Epithelial cell of prostate (primary cell): ENCODE data around the gene LRBA.

Experiments
- DNase-seq: peaks from one replicate; pipeline ENCODE4 v3.0.0-alpha.2; 2011; ENCODE audit warnings: low read depth, low spot score
- H3K27ac ChIP-seq: fragments of 450-650 bp; 2 replicates; pipeline ENCODE4 v1.5.1; 2017; ENCODE audit warnings: mild to moderate bottlenecking

Gene LRBA

DNA sequence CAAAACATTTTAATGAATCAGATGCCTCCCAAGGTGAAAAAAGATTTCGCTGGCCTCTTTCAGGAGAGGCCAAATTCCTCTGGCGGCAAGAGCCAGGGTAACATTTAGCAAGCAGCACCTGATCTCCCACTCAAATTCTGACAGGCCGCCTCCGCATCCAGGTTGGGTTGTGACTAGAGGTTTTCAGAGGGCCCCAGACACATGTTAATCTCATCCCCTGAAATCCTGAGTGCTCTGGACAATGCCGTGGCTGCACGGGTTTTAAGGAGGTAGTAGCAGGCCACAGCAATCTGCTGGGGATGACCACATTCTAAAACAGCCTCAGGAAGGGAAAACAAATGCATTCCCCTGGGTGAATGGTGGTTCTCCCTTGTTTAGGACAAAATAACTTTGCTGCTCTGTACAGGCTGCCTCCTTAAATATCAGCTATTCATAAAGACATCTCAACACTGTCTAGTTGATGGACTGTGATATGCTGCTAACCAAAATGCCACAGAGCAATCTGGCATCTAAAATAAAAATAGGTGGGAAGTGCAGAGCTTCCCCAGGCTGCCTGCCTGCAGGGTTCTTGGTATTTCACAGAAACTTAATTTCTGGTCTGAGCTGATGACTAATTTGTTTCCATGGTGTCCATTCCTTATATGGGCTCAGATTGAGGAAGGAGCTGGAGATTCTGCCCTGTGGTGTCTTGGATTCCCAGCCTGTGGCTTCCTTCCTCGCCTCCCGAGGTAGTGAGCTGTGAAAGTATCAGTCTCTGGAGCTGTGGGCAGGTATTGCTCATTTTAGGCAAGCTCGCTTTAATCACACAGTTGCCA, 734.8 kb downstream of the LRBA start:
- H3K27ac ChIP-seq: no peak overlapping the region
- peak; percentile 63 for DNase-seq

DNA sequence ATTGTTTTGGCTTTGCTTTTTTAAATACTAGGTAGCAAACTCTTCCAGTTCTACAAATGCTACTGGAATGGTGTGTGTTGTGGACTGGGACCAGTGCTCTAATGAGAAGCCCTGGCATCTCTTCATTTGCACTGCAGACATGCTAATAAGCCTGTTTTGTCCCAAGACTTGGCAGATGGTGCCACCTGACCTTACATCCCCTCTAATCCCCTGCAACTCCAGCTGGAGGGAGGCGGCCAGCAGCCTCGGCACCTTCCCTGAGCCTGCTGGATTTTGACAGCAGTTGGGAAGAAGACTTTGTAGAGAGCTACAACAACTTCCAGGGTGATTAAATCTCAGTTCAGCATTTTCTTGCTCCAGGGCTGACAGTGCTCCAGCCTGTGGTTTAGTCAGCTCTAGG, 736.9 kb downstream of the LRBA start:
- DNase-seq: no peak
- no peak overlapping the region for H3K27ac ChIP-seq

- no peak overlapping the region for H3K27ac ChIP-seq
- no peak for DNase-seq
Measured at GRCh38 chr4:150268444-150268843, 746.6 kb downstream of the LRBA start.

GRCh38 chr4:150265806-150266205, 749.3 kb downstream of the LRBA start:
- no peak for DNase-seq

DNA sequence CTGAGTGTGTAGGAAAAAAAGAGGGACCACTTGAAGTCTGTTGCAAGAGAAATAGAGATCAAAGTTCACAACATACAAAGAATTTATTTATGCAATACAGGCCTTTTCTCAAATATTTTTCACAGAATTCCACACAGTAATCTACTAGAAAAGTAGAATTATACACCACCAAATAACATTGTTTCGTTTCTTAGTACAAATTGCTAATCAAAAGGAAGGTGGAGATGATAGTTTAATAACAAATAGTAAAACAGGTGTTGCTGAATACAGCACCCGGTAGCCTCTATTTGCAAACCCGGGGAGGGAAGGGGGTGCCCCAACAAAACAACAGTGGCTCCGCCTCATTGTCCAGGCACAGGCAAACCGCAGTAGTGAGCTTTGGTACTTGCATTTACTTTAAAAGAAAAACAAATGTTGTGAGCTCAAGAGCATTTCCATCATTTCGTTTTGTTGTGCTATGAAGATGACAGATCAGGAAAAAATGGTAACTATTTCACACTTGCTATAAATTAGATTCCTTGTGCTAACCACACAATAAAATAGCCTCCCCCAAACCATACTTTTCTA, 750.4 kb downstream of the LRBA start:
- H3K27ac ChIP-seq: no peak overlapping the region
- DNase-seq: no peak

More at GRCh38 chr4:150265806-150266205, 749.3 kb downstream of the LRBA start:
- H3K27ac ChIP-seq: no peak overlapping the region

- no peak for DNase-seq
- no peak overlapping the region for H3K27ac ChIP-seq
Measured at GRCh38 chr4:150262611-150263010, 752.5 kb downstream of the LRBA start.

DNA sequence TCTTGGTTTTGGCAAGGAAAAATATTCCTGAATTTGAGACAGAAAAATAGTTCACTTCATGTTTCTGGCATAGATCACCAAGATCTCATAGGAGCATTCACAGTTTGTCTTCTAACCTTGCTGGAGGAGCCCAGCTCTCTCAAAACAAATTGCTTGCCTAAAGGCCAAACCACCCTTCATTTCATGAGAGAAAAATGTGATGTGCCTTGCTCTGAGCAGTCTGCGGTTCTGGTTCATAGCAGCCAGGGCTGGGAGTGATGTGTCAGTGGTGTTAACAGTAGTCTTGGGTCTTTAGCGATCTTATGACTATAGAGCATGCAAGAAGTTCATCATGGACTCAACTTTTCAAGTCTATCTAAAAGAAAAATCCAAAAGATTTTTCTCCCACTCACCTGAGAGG, 753.5 kb downstream of the LRBA start:
- DNase-seq: no peak

DNA sequence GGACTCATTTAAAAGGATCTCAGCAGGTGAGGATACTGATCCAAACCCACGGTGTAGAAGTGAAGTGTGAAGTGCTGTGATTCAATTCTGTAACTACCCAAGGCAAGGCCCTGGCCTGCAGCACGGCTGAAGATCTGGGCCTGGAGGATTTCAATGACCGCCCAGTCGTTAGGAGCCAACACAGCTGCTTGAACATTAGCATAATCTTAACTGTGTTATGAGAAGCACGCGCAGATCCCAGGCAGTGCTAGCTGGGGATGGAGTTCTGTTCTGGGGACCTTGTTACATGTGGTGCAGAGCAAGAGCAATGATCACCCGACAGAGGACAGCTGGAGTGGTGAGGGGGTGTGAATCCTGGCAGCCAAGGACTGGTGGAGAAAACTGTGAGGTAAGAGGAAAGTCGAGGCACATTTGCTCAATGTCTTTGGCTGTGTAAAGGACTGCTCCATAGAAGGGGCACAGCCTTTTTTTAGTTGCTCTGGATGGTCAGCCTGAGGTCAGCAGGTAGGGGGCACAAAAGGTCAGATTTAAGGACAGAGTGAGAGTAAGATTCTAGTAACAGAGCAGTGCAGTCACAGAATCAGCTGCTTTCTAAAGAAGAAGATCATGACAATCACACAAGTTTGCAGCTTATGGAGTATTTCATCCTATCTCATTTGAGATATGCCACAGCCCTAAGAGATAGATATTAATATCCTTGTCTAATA, 755.1 kb downstream of the LRBA start:
- no peak overlapping the region for H3K27ac ChIP-seq
- DNase-seq: no peak

More for the DNA sequence above, 753.5 kb downstream of the LRBA start:
- H3K27ac ChIP-seq: no peak overlapping the region

DNA sequence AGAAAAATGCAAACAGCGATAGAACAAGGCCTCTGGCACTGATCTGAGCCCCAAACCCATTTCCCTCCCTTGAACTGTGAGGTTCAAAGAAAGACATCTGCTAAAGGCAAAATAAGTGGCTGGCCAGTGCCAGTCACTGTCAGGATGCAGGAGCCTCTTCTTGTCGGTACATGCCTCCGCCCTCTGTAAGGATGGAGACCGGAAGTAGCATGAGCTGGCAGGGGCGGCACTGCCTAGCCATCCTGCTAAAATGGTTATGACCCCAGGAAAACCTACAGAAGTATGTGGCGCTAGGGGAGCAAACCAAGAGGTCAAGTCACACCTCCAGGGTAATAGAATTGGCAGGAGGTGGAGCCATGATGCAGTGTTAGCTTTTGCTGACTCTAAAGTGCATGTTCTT, 756.5 kb downstream of the LRBA start:
- DNase-seq: peak; percentile 18
- peak overlapping the region; percentile 27 for H3K27ac ChIP-seq

GRCh38 chr4:150256841-150257730, 758.0 kb downstream of the LRBA start:
- DNase-seq: peak; percentile 67
- peak overlapping the region; percentile 11 for H3K27ac ChIP-seq

GRCh38 chr4:150256225-150256620, 758.9 kb downstream of the LRBA start:
- no peak overlapping the region for H3K27ac ChIP-seq
- no peak for DNase-seq

GRCh38 chr4:150255610-150256224, 759.4 kb downstream of the LRBA start:
- DNase-seq: no peak
- no peak overlapping the region for H3K27ac ChIP-seq

GRCh38 chr4:150253965-150254630, 761.0 kb downstream of the LRBA start:
- no peak overlapping the region for H3K27ac ChIP-seq
- DNase-seq: no peak

DNA sequence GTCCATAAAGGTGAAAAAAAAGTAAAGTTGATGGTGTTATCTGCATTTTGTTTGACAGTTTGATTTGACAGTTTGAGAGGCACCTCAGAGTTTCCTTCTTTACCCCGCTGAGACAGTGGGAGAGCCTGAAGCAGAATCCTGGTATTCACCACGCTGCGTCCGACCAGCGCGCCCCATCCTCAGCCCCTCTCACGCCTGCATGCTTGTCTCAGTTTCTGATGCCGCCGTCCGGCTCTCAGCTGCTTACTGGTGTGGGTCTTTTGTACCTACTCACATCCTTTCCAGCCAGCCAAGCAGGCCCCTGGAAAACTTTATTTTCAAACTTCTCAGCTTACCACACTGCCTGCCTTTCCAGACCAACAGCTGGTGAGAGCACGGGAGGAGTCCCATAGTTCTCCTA, 761.7 kb downstream of the LRBA start:
- no peak overlapping the region for H3K27ac ChIP-seq
- no peak for DNase-seq

DNA sequence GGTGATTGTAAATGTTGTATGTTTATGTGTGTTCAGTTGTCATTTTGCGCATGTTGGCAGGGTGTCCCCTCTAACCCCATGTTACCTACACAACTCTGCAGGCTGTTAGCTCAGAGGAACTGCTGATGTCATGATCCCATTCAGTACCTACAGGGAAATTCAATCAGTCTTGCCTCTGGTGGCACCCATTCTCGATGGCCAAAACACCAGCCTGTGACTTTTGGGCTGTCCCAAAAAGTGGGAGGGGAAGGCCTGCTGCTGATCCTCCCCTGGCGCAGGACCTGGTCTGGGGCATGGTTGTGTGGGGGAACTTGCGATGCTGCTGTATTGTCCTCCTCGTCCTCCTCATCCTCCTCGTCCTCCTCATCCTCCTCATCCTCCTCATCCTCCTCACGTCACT, 762.3 kb downstream of the LRBA start:
- no peak overlapping the region for H3K27ac ChIP-seq

DNA sequence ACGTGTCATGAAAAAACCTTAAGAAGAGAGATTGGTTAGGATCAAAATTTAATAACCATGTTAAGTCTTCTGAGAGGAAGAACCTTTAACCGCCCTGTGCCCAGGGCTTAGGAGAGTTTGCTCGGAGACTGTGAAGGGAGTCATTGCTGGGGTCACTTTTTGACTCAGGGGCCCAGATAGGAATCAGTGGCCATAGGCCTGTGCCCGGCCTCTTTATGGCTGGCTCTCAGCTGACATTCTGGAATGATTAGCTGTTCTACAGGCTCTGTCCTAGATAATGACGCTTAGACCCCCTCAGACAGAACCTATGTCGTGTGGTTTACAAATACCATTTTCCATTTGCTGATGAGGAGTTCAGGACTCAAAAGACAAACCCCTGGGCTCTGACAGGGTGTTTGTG, 762.8 kb downstream of the LRBA start:
- H3K27ac ChIP-seq: no peak overlapping the region

More for the DNA sequence above, 762.3 kb downstream of the LRBA start:
- DNase-seq: no peak

DNA sequence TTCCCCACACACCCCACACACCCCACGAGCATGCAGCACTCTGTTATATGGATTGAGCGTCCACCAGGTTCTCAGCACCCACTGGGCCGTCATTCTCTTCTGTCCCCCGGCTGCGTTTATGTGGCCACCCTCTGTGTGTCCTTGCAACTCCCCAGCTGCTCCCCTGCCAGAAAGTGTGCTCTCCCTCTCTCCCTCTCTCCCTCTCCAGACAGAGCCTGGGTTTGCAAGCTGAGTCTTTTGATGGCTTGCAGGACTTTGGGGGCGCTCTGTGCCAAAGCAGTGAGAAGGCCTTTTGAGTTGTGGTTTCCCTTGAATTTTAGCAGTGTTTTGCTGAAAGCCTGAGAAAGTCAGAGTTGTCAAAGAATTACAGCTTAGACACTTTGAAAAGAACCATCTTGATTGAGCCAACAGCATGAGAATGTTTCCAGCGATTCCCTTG, 763.3 kb downstream of the LRBA start:
- DNase-seq: no peak
- H3K27ac ChIP-seq: no peak overlapping the region

More for the DNA sequence above, 762.8 kb downstream of the LRBA start:
- no peak for DNase-seq

DNA sequence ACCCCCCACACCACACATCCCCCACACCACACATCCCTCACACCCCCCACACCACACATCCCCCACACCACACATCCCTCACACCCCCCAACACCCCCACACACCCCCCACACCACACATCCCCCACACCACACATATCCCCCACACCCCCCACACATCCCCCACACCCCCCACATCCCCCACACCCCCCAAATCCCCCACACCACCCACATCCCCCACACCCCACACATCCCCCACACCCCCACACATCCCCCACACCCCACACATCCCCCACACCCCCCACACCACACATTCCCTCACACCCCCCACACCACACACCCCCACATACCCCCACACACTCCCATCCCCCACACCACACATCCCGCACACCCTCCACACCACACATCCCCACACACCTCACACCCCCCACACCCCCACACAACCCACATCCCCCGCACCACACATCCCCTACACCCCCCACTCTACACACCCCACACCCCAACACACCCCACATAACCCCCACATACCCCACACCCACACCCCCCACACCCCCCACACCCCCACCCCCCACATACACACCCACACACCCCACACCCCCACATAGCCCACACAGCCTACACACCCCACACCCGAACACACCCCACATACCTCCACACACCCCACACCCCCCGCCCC, 764.0 kb downstream of the LRBA start:
- no peak overlapping the region for H3K27ac ChIP-seq
- no peak for DNase-seq
